Hindlimb muscle (tissue), 1 donor: Measurements from ENCODE around the gene TDRD10. TPM values are rescaled to one million over a fixed set of nuclear protein-coding genes. Genes with fewer than 3 reads are reported as not detected.
"Not testable (repeated sequence)": the region's sequence is repeated elsewhere in the genome, so short reads cannot be mapped to it uniquely, and the experiment has no call there.

Source experiments
- DNase-seq: peaks from one replicate; pipeline ENCODE4 v3.0.0-alpha.2; 2013
- polyA plus RNA-seq: library from polyadenylated mRNA; unstranded; fragments of 120-200 nt; gene quantifications from one replicate; pipeline ENCODE4 v1.2.1, GENCODE V29; 2013; ENCODE audit not compliant: insufficient read length

TDRD10 gene
- polyA plus RNA-seq, 1 donor, result 3.3 TPM

GRCh38 chr1:154479764-154480421, 22.1 kb upstream of the TDRD10 start:
- DNase-seq, result peak; percentile 84

DNA sequence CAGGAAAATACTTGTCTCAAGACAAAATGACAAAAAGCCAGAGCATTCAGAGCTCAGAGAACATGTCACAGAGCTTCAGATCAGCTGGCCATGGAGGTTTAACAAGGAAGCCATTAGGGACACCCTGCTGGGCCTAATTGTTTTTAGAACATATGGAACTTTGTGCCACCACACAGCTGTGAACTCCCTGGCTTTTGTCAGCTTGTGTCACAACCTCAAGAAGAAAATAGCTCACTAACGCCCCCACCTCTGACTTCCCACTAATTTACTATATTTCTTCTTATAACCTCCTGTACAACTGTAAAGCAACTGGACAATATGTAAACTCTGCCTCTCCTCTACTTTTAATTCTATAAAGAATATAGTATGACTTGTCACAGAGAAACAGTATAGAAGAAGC, 21.0 kb upstream of the TDRD10 start:
- no peak for DNase-seq

DNA sequence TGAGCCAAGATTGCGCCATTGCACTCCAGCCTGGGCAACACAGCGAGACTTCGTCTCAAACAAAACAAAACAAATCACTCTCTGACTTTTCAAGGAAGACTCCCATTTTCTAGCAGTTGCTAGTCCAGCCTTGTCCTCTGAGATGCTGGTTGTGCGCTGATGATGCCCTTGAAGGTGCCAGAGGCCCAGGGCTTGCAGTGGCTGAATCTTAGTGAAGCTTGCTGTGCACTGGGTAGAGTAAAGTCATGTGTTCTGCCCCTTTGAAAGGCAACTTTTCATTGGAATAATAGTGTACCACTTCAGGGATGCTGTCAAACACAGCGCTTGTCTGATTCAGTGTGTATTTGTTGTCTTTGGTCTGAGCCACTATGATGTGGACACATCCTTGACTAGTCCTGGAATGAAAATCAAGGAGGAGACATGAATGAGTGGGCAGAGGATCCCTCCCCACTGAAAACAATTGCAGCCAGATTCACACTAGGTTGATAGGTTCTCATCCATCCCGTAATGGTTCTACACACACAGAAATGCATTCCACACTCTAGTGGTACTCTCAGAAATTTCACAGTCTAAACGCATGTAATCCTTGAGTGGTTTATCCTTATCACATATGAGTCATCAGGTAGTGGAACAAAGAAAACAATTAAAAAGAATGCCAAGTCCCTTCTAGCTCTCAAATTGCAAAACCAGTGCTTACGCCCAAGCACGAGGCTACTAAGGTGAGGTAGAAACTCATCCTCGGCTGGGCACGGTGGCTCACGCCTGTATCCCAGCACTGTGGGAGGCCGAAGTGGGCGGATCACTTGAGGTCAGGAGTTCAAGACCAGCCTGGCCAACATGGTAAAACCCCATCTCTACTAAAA, 17.8 kb upstream of the TDRD10 start:
- no peak for DNase-seq

- DNase-seq, result no peak
Measured at GRCh38 chr1:154485106-154485505, 16.9 kb upstream of the TDRD10 start.

GRCh38 chr1:154485910-154486496, 16.0 kb upstream of the TDRD10 start:
- DNase-seq, result no peak

DNA sequence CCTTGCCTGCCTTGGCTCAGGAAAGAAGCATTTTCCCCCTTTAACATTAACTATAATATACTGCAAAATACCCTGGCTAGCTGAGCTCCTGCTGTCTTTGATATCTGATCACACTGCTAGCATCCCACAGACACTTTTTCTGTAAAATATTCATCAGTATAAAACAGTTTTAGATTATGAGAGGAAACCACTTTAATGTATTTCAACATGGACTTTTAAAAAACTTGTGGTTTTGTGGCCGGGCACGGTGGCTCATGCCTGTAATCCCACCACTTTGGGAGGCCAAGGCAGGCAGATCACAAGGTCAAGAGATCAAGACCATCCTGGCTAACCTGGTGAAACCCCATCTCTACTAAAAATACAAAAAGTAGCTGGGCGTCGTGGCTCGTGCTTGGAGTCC, 15.3 kb upstream of the TDRD10 start:
- not testable (repeated sequence) for DNase-seq

DNA sequence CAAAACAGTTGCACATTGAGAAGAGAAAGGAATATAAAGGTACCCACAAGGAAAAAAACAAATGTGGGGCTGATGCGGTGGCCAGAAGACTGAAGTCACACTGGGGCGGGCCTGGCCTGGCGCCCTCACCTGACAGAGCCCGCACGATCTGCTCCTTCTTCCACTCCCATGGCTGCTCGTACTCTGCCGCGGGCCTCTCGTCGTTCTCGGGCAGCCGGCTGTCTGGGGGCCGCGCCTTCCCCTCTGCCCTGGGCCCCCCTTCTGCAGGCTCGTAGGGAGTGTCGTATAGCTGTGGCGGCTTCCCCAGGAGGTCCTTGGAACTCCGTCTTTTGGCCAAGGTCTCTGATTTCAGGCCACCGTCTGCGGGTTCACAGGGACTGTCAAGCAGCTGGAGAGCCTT, 13.1 kb upstream of the TDRD10 start:
- no peak for DNase-seq

DNA sequence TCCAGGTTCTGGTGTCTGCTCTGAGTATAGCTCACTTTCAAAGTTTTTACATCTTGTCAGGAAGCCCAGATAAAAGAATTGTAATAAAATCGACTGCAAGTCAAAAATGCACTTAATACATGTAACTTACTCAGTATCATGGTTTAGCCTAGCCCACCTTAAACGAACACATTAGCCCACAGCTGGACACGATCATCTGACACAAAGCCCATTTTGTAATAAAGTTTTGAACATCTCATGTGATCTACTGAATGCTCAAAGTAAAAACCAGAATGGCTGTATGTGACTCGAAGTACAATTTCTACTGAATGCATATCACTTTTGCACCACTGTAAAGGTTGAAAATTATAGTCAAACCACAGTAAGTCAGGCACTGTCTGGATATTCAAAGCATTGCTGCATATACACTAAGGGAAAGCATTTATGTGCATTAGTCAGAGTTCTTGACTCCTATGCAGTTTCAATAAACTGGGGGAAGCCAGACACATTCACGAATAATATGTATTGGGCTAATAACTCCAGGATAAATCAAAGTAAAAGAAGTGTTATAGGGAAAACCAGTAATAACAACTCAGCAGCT, 12.2 kb upstream of the TDRD10 start:
- DNase-seq, result no peak

DNA sequence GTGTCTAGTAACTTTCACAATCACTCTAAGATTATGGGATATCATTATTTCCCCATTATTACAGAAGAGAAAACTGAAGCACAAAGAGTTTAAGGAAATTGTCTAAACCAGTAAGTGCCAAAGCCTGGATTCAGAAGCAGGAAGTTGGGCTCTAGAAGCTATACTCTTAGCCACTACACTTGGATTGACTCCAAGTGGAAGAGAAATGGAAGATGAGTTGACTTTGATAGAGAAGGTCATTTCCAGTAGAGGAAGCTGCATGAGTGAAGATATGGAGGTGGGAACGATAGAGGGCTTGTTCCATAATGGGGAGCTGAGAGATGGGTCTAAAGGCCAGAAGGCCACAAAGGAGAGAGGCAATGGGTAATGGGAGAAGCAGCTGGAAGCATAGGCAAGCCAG, 11.7 kb upstream of the TDRD10 start:
- no peak for DNase-seq

DNA sequence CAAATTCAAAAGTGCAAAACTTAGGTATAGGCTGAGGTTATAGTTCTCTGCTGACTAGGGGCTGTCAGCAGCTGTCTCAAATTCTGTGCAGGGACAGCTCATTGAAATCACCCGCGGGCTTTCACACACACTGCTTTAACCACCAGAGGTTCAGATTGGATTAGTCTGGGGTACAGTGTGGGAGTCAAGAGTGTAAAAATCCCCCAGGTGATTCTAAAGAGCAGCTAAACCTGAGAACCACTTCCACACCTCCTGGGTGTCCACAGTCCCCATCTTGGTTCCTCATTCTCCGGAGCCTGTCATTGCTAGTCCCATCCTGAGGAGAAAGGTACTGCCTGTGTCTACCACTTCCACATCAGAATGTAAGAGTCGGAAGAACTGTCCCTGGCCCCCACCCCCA, 9.9 kb upstream of the TDRD10 start:
- DNase-seq, result no peak

DNA sequence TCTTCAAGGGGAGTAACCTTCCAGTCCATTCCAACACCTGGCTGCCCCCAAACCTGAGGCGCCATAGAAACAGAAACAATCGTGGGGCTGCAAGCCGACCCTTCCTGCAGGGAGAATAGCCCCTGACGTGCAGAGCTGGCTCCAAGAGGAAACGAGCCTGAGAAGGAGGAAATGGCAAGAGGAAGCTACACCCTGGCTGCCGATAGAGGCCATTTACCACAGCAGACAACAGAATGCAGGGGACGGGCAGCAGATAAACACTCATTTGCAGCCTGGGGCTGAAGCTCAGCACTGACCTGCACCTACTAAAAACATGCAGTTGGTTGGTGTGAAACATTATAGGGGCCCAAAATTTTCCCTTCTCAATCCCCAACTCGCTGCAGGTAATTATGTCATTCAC, 8.7 kb upstream of the TDRD10 start:
- DNase-seq, result no peak

GRCh38 chr1:154495496-154496273, 6.3 kb upstream of the TDRD10 start:
- no peak for DNase-seq

DNA sequence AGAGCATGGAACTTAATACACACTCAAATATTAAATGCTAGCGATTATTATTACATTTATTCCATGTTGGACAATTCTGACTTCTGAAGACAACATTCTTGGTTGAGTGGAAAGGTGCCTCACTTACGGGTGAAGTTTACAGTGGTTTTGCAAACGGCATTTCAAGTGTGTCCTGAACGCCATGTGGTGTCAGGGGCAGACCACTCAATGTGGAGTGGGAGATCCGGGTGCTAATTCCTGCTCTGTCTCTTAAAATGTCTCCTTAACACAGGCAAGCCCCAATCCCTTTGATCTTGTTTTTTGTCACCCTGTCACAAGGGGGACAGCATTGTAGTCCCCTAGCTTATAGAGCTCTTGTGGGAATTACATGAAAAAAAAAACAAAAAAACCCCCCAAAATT, 5.6 kb upstream of the TDRD10 start:
- no peak for DNase-seq

DNA sequence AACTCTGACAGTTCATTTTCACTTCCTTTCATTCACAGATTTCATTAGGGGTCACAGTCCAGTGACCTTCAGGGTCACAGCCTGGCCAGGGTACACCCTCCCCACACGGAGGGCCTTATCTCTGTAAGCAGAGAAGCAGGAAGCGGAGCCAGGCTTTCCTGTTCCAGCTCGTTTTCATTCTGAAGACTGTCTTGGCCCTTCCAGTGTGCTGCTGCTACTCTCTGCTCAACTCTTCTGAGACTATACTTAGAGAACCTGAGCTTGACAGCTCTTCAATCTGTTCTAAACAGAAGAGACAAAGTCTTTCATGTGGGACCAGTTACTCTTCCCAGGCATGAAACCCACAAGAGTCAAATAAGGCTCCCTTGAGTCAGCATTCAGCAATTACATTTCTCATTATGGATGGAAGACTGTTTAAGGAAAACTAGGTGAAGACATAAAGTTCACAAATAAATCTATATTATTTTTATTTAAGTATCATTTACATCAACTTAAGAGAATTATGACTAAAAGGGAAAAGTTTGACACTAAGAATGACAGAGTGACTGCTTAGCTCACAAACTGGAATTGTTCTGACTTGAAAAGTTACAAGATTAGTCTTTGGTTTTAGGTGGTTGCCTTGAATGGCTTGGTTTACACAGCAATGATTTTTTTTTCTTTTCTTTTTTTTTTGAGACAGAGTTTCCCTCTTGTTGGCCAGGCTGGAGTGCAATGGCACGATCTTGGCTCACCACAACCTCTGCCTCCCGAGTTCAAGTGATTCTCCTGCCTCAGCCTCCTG, 4.8 kb upstream of the TDRD10 start:
- DNase-seq, result no peak

- DNase-seq, result no peak
Measured at GRCh38 chr1:154499446-154499845, 2.6 kb upstream of the TDRD10 start.

- DNase-seq, result no peak
Measured at GRCh38 chr1:154500533-154500932, 1.5 kb upstream of the TDRD10 start.

DNA sequence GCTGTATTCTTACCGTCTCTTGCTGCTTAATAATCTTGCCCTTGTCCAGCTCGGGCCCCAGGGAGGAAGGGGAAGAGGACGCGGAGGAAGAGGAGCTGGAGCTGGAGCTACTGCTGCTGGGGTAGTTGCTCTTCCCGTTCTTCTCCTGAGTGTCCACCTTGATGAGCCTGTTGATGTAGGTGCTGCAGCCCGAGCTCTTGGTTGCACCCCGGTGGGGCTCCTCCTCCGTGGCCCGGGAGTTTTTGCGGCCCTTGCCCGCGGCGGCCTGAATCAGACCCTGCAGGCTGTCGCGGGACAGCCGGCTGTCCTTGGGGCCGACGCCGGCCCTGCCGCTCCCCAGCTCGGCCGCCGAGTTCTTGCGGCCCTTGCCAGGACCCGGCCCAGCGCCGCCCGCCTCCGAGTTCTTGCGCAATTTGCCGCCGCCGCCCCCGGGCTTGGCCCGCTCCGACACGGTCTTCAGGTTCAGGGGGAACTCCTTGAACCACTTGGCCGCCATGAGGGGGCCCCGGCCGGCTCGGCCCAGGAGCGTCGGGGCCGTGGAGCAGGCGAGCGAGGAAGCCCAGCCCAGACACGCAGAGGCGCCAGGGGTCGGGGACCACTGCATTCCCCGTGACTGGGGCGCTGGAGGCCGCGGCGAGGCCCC, 475 bp upstream of the TDRD10 start:
- no peak for DNase-seq

DNA sequence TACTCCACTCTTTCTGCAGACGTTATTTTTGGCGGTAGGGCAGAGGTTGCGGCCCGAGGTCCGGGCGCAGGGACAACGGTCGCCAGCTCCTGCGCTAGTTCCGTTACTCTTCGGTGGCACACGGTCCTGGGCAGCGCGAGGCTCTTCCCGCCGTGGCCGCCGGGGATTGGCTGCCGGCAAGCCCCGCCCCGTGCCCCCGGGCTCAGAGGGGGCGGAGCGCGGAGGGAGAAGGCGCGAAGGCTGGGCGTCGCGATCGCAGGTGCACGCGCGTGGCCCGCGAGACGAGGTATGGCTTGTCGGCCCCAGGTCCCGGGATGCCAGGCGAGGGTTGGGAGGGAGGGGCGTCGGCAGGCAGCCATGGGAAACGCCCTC, 711 bp downstream of the TDRD10 start:
- DNase-seq, result no peak

- no peak for DNase-seq
Measured at GRCh38 chr1:154503898-154504297, 1.9 kb downstream of the TDRD10 start.

- DNase-seq, result no peak
Measured at GRCh38 chr1:154512760-154513159, 10.7 kb downstream of the TDRD10 start.

GRCh38 chr1:154514066-154514553, 12.1 kb downstream of the TDRD10 start:
- no peak for DNase-seq
